HCT116 (cell line): Measurements from ENCODE around the gene SETD6. TPM values are rescaled to one million over a fixed set of nuclear protein-coding genes. Genes with fewer than 3 reads are reported as not detected.

Source experiments
- ATAC-seq: fragments of 200-7000 bp; cut with Tn5 transposase; 2 replicates; pipeline ENCODE4 v1.9.1; 2020; ENCODE audit warnings: mild to moderate bottlenecking, moderate library complexity
- BruUV-seq: library from RNA; stranded (reverse); fragments of 400-500 nt; replicated peaks from 2 replicates; lab custom pipeline; 2021; lab: Mats Ljungman, UMichigan
- CTCF ChIA-PET: fragments of 300-600 bp; sonication (Branson Sonifier 250); formaldehyde crosslinking; loops from one replicate; lab custom pipeline; 2021; ENCODE audit warnings: antibody characterized with exemption; lab: Charles Lee
- POLR2A ChIA-PET: fragments of 300-600, 350-600 bp; sonication (Branson Sonifier 250); formaldehyde crosslinking; loops from one replicate; lab custom pipeline; 2021; ENCODE audit warnings: antibody characterized with exemption; lab: Charles Lee
- RAD21 ChIA-PET, 2 experiments: fragments of 300-600 bp; sonication (Branson Sonifier 250); formaldehyde crosslinking; loops; one replicate each; lab custom pipeline; 2023; ENCODE audit warnings: low total read pairs in 2 of 2; ENCODE audit not compliant: uncharacterized antibody in 2 of 2, unreplicated experiment in 2 of 2, low non-redundant PET in 1 of 2; lab: Charles Lee
- DNase-seq: peaks from one replicate; pipeline ENCODE4 v3.0.0-alpha.2; 2010; ENCODE audit warnings: low read depth, low spot score
- H2AFZ ChIP-seq: fragments of 200-600 bp; shearing (Covaris generic), sonication (generic); 2 replicates; pipeline ENCODE4 v1.6.1; 2017; ENCODE audit warnings: low read depth, mixed run types, mixed read lengths, antibody characterized with exemption, low read length; ENCODE audit not compliant: poor library complexity, severe bottlenecking
- H3K27ac ChIP-seq: 2 replicates; pipeline ENCODE4 v1.5.1; 2012; ENCODE audit warnings: low read depth, low read length
- H3K27me3 ChIP-seq: fragments of 200-600 bp; sonication (generic); 2 replicates; pipeline ENCODE4 v1.6.1; 2016; ENCODE audit warnings: mixed run types, low read length, mixed read lengths; ENCODE audit not compliant: insufficient read depth
- H3K36me3 ChIP-seq, 2 experiments: fragments of 200-500 bp in 1 of 2; fragments of 200-600 bp in 1 of 2; sonication (Bioruptor generic) in 1 of 2; sonication (generic) in 1 of 2; 2 replicates each; pipeline versions ENCODE4 v1.5.1 to v1.6.1; 2014 to 2016; ENCODE audit warnings: low read length in 2 of 2, inconsistent platforms in 1 of 2, mixed read lengths in 1 of 2, mixed run types in 1 of 2; ENCODE audit not compliant: insufficient read depth in 2 of 2, control insufficient read depth in 1 of 2
- H3K4me1 ChIP-seq, 2 experiments: fragments of 200-600 bp in 1 of 2; sonication (generic) in 1 of 2; 2 replicates each; pipeline versions ENCODE4 v1.5.1 to v1.6.1; 2012 to 2017; ENCODE audit warnings: low read length in 2 of 2, inconsistent platforms in 1 of 2, mild to moderate bottlenecking in 1 of 2, mixed read lengths in 1 of 2, mixed run types in 1 of 2, moderate library complexity in 1 of 2; ENCODE audit not compliant: insufficient read depth in 2 of 2, control insufficient read depth in 1 of 2
- H3K4me2 ChIP-seq: fragments of 200-600 bp; sonication (generic); 2 replicates; pipeline ENCODE4 v1.6.1; 2017; ENCODE audit warnings: mixed run types, low read length, mixed read lengths
- H3K4me3 ChIP-seq, 2 experiments: fragments of 200-600 bp in 1 of 2; sonication (generic) in 1 of 2; replicated peaks in 1 of 2; 2 replicates each; pipeline ENCODE4 v1.5.1; 2011 to 2016; ENCODE audit warnings: low read length in 2 of 2, control low read depth in 1 of 2, low read depth in 1 of 2, mild to moderate bottlenecking in 1 of 2, mixed read lengths in 1 of 2, mixed run types in 1 of 2
- H3K79me2 ChIP-seq: fragments of 200-600 bp; sonication (generic); 2 replicates; pipeline ENCODE4 v1.6.1; 2017; ENCODE audit warnings: mild to moderate bottlenecking, mixed run types, low read length, moderate library complexity, mixed read lengths; ENCODE audit not compliant: insufficient read depth
- H3K9ac ChIP-seq: fragments of 200-600 bp; sonication (generic); 2 replicates; pipeline ENCODE4 v1.6.1; 2016; ENCODE audit warnings: low read length, mixed read lengths
- H3K9me2 ChIP-seq: fragments of 200-600 bp; sonication (generic), shearing (Covaris generic); 2 replicates; pipeline ENCODE4 v1.6.1; 2017; ENCODE audit warnings: mixed run types, mild to moderate bottlenecking, moderate library complexity; ENCODE audit not compliant: insufficient read depth
- H3K9me3 ChIP-seq, 2 experiments: fragments of 200-500 bp in 1 of 2; fragments of 200-600 bp in 1 of 2; sonication (Bioruptor generic) in 1 of 2; sonication (generic) in 1 of 2; 2 replicates each; pipeline ENCODE4 v1.6.1; 2014 to 2017; ENCODE audit warnings: low read length in 2 of 2, mixed read lengths in 2 of 2, inconsistent platforms in 1 of 2, low read depth in 1 of 2, mild to moderate bottlenecking in 1 of 2, mixed run types in 1 of 2, moderate library complexity in 1 of 2; ENCODE audit not compliant: control insufficient read depth in 1 of 2, insufficient read depth in 1 of 2
- H4K20me1 ChIP-seq: fragments of 200-600 bp; sonication (generic), shearing (Covaris generic); 2 replicates; pipeline ENCODE4 v1.6.1; 2017; ENCODE audit warnings: mixed run types, mild to moderate bottlenecking, moderate library complexity; ENCODE audit not compliant: insufficient read depth
- CEBPB ChIP-seq: IDR thresholded peaks from 2 replicates; pipeline ENCODE4 v1.6.1; 2012; ENCODE audit warnings: low read depth
- CTCF ChIP-seq, 3 experiments: fragments of 200-600 bp in 1 of 3; sonication (generic) in 1 of 3; IDR thresholded peaks in 2 of 3; conservative IDR thresholded peaks in 1 of 3; 2 replicates each; pipeline ENCODE4 v1.5.1; 2012 to 2017; ENCODE audit warnings: low read depth in 2 of 3, low read length in 2 of 3, antibody characterized with exemption in 1 of 3, borderline replicate concordance in 1 of 3, control low read depth in 1 of 3, mild to moderate bottlenecking in 1 of 3, mixed read lengths in 1 of 3, mixed run types in 1 of 3, moderate library complexity in 1 of 3; ENCODE audit not compliant: insufficient read depth in 1 of 3
- ELF1 ChIP-seq: IDR thresholded peaks from 2 replicates; pipeline ENCODE4 v1.6.1; 2012; ENCODE audit warnings: low read depth, borderline replicate concordance
- FOSL1 ChIP-seq: IDR thresholded peaks from 2 replicates; pipeline ENCODE4 v1.6.1; 2012; ENCODE audit warnings: low read depth
- JUND ChIP-seq: IDR thresholded peaks from 2 replicates; pipeline ENCODE4 v1.6.1; 2012
- MAX ChIP-seq: IDR thresholded peaks from 2 replicates; pipeline ENCODE4 v1.6.1; 2012
- POLR2A ChIP-seq: IDR thresholded peaks from 2 replicates; pipeline ENCODE4 v1.7.0; 2011; ENCODE audit warnings: borderline replicate concordance; ENCODE audit not compliant: insufficient read depth, insufficient read length; ENCODE audit errors: extremely low read depth
- POLR2AphosphoS5 ChIP-seq: IDR thresholded peaks from 2 replicates; pipeline ENCODE4 v1.6.1; 2011; ENCODE audit warnings: mild to moderate bottlenecking, low read depth, low read length, moderate library complexity
- REST ChIP-seq: IDR thresholded peaks from 2 replicates; pipeline ENCODE4 v1.6.1; 2012; ENCODE audit warnings: low read depth
- SP1 ChIP-seq: IDR thresholded peaks from 2 replicates; pipeline ENCODE4 v1.6.1; 2012; ENCODE audit warnings: low read depth
- SRF ChIP-seq: IDR thresholded peaks from 2 replicates; pipeline ENCODE4 v1.6.1; 2012; ENCODE audit warnings: low read depth
- TCF7L2 ChIP-seq: IDR thresholded peaks from 2 replicates; pipeline ENCODE4 v1.7.0; 2011; ENCODE audit warnings: borderline replicate concordance, inconsistent platforms; ENCODE audit not compliant: insufficient read depth, insufficient read length; ENCODE audit errors: extremely low read depth
- YY1 ChIP-seq: IDR thresholded peaks from 2 replicates; pipeline ENCODE4 v1.6.1; 2011; ENCODE audit warnings: low read length, low read depth, moderate library complexity, mild to moderate bottlenecking; ENCODE audit not compliant: insufficient replicate concordance; ENCODE audit errors: extremely low read depth
- ZBTB33 ChIP-seq: IDR thresholded peaks from 2 replicates; pipeline ENCODE4 v1.6.1; 2011; ENCODE audit warnings: mild to moderate bottlenecking, low read length, moderate library complexity; ENCODE audit not compliant: insufficient replicate concordance; ENCODE audit errors: extremely low read depth
- ZFX ChIP-seq: fragments of 450-650 bp; IDR thresholded peaks from 2 replicates; pipeline ENCODE4 v1.6.1; 2017
- intact Hi-C: fragments of 100-400 bp; cut with micrococcal nuclease; formaldehyde crosslinking; loops from 2 replicates; pipeline ENCODE4 v1.10.0; 2022
- total RNA-seq: library from RNA; stranded (reverse); gene quantifications from one replicate; pipeline ENCODE4 v1.2.1, GENCODE V29; 2021; ENCODE audit not compliant: unreplicated experiment

SETD6 gene
- total RNA-seq, 1 experiment from 2014 or later: 26.6 TPM

GRCh38 chr16:58516768-58517107 is 1.4 kb downstream of the SETD6 start:
- BruUV-seq: TSS peak; percentile 36
- RAD21 ChIA-PET: no interaction called here
- Histone ChIP-seq H3K79me2 (peaks cover 83% of the 10 kb centered on the region), H3K27ac (peak overlapping the region; percentile 59), H3K9ac (peak overlapping the region; percentile 92; the same call in 1 of the 2 replicates)
- TF ChIP-seq YY1: no peak
- TF ChIP-seq POLR2AphosphoS5: no peak; the same call in 1 of the 2 replicates
- no peak for TF ChIP-seq SRF
- no peak for TF ChIP-seq ZBTB33
- TF ChIP-seq JUND: no peak
- no peak for TF ChIP-seq ELF1
- no peak for TF ChIP-seq SP1
- no peak for TF ChIP-seq POLR2A
- TF ChIP-seq CTCF (IDR thresholded peaks at IDR 0.05 in 2 of 3, conservative IDR thresholded peaks at IDR 0.05 in 1 of 3; ENCODE audit: borderline replicate concordance in 1 of 3, insufficient read depth in 1 of 3, low read depth in 2 of 3, low read length in 2 of 3): no peak
- no peak for TF ChIP-seq MAX
- no peak for TF ChIP-seq ZFX
- TF ChIP-seq CEBPB: no peak
- TF ChIP-seq REST: no peak
- TF ChIP-seq TCF7L2: no peak
- TF ChIP-seq FOSL1: no peak
- TF ChIP-seq, all 23 proteins: peak for 0
- ChIA-PET POLR2A (no interaction called here), CTCF (no interaction called here)
- Histone ChIP-seq H4K20me1 (no peaks in the 10 kb centered on the region; the same call in 1 of the 2 replicates), H2AFZ (no peak overlapping the region), H3K9me3 (no peaks in the 10 kb centered on the region), H3K4me1 (peaks cover 5 to 22% of the 10 kb centered on the region in 2 experiments; a peak in 3 of 4 replicates), H3K36me3 (peaks cover 40 to 61% of the 10 kb centered on the region in 2 experiments), H3K4me2 (peak overlapping the region; percentile 97), H3K27me3 (no peaks in the 10 kb centered on the region), H3K4me3 (peak overlapping the region; percentile 72 to 85; a peak in 3 of 4 replicates), H3K9me2 (no peaks in the 10 kb centered on the region)
- no peak for DNase-seq
- intact Hi-C loops: no loop called here
- ATAC-seq: no peak
